ENCODE results near the gene FIZ1. TPM values are rescaled to one million over a fixed set of nuclear protein-coding genes. Genes with fewer than 3 reads are reported as not detected.
"Not testable (repeated sequence)": the region's sequence is repeated elsewhere in the genome, so short reads cannot be mapped to it uniquely, and the experiment has no call there.

Gene FIZ1
- total RNA-seq, 1 experiment from 2014 or later, result 21.5 TPM

DNA sequence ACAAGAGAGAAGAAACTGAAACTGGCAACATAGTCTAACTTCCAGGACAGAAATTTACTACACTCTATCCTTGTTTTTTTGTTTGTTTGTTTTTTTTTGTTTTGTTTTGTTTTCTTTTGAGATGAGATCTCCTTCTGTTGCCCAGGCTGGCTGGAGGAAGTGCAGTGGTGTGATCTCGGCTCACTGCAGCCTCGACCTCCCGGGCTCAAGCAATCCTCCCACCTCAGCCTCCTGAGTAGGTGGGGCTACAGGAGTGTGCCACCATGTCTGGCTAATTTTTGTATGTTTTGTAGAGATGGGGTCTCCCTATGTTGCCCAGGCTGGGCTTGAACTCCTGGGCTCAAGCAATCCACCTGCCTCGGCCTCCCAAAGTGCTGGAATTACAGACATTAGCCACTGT, 17.0 kb downstream of the FIZ1 start:
- not testable (repeated sequence) for H2BK120ac ChIP-seq (ENCODE audit: low read depth, low read length, poor library complexity, severe bottlenecking); H3K4me1 ChIP-seq (ENCODE audit: insufficient read depth, low read length); H3K27me3 ChIP-seq (ENCODE audit: insufficient read depth, low read length); H4K20me1 ChIP-seq (ENCODE audit: control insufficient read depth, insufficient read depth, insufficient read length); H3K4me3 Mint-ChIP-seq; H2AFZ ChIP-seq (ENCODE audit: low read length); H3K23ac ChIP-seq (ENCODE audit: insufficient read length, low read depth, low read length); DNase-seq; H3K79me2 ChIP-seq (ENCODE audit: insufficient read depth, low read length); H3K79me1 ChIP-seq (ENCODE audit: insufficient read depth, low read depth, low read length, poor library complexity, severe bottlenecking); H3K27ac Mint-ChIP-seq; H4K91ac ChIP-seq (ENCODE audit: insufficient read length, low read depth, low read length); H4K5ac ChIP-seq (ENCODE audit: insufficient read length, low read depth, low read length); H3K18ac ChIP-seq (ENCODE audit: insufficient read length, low read depth, low read length); H4K8ac ChIP-seq (replicated peaks; ENCODE audit: insufficient read length, low read depth, low read length); H3K23me2 ChIP-seq (ENCODE audit: insufficient read length, low read depth, low read length, poor library complexity, severe bottlenecking); H3K27ac ChIP-seq (ENCODE audit: insufficient read length, low read depth, low read length); H2AK5ac ChIP-seq (ENCODE audit: insufficient read length, low read length); H3K9ac ChIP-seq (ENCODE audit: extremely low read depth, insufficient read length, low read length); H2BK5ac ChIP-seq (ENCODE audit: insufficient read length, low read length); H2BK12ac ChIP-seq (ENCODE audit: insufficient read length, low read depth, low read length); H2BK15ac ChIP-seq (ENCODE audit: low read depth, low read length); H2BK20ac ChIP-seq (ENCODE audit: low read depth, low read length, poor library complexity, severe bottlenecking); H3K9me3 Mint-ChIP-seq; H3K27me3 Mint-ChIP-seq (ENCODE audit: low read depth); H3K9me3 ChIP-seq (ENCODE audit: control insufficient read depth, low read depth, low read length); H3K4me2 ChIP-seq (ENCODE audit: insufficient read depth, insufficient read length, low read length); H3K4ac ChIP-seq (ENCODE audit: low read depth, low read length); H3K56ac ChIP-seq (ENCODE audit: insufficient read length, low read depth, low read length); H3T11ph ChIP-seq (ENCODE audit: low read length); H3K14ac ChIP-seq (ENCODE audit: insufficient read depth, low read length)
- peaks cover 23% of the 10 kb centered on the region in 2 experiments for H3K4me1 Mint-ChIP-seq
- no CpG with 5 or more reads among the region's 4 CpGs for WGBS (ENCODE audit: extremely low coverage, insufficient read length, low lambda C conversion rate)
- peaks cover 2 to 11% (median 6%) of the 10 kb centered on the region in 3 experiments; a peak in 6 of 7 replicates for H3K36me3 Mint-ChIP-seq (ENCODE audit: insufficient read depth in 1 of 3, low read depth in 3 of 3)
